NCI-H1694 treated with DMSO at 0.1 percent for 48 hours (cell line): ENCODE results near the gene UCKL1.
"Not testable (repeated sequence)": the region's sequence is repeated elsewhere in the genome, so short reads cannot be mapped to it uniquely, and the experiment has no call there.

Experiments used
- DNase-seq: peaks from one replicate; lab custom pipeline; 2025; lab: John Stamatoyannopoulos, UW

UCKL1 gene

DNA sequence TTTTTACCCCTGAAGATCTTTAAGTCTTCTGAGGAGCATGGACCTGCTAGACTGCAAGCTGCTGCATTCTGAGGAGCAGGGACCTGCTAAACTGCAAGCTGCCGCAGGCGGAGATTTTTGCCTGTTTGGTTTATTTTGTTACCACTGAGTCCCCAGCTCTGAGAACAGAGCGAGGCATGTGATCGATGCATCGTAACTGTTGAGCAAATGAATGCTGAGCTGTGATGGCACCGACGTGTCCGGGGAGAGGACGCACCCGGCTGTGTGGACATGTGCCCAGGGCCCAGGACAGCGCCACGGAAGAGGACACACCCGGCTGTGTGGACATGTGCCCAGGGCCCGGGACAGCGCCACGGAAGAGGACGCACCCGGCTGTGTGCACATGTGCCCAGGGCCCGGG, 37.1 kb downstream of the UCKL1 start:
- DNase-seq, result no peak

DNA sequence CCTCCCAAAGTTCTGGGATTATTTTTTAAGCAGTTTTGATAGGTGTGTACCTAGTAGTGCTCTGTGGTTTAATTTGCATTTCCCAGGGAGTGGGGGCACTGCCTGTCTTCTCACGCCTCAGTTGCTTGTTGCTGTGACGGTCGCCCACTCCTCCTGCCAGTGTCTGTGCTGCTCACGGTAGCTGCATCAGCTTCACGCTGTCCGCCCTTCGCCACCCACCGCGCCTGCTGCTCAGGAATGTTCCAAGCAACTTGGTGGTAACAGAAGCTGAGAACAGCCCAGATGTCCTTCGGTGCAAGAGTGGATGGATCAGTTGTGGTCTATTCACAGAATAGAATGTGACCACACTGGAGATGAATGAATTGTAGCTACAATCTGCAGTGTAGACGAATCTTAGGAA, 38.4 kb downstream of the UCKL1 start:
- DNase-seq, result no peak

DNA sequence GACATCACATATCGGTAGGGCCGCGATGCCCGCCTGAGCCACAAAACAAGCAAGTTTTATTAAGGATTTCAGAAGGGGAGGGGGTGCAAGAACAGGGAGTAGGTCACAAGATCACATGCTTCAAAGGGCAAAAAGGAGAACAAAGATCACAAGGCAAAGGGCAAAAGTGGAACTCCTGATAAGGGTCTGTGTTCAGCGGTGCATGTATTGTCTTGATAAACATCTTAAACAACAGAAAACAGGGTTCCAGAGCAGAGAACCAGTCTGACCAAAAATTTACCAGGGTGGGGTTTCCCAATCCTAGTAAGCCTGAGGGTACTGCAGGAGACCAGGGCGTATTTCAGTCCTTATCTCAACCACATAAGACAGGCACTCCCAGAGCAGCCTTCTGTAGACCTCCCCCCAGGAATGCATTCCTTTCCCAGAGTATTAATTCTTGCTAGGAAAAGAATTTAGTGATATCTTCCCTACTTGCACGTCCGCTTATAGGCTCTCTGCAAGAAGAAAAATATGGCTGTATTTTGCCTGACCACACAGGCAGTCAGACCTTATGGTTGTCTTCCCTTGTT, 39.8 kb downstream of the UCKL1 start:
- not testable (repeated sequence) for DNase-seq

DNA sequence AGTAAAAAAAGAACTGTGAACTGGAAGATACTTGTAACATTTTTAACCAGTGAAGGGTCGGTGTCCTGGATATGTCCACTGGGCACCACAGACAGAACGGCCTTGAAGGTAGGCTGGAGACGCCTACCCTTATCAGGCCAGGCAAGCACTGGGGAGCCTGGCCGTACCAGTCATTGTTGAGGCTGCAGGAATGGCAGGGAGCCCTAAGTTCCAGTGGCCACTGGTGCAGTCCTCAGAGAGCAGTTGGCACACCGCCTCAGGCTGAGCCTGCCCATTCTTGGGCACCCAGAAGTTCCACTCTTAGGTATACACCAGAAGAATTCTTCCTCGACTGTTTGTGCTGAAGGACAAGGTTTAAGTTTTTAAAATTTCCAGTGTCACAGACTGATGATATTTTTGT, 40.7 kb downstream of the UCKL1 start:
- no peak for DNase-seq

DNA sequence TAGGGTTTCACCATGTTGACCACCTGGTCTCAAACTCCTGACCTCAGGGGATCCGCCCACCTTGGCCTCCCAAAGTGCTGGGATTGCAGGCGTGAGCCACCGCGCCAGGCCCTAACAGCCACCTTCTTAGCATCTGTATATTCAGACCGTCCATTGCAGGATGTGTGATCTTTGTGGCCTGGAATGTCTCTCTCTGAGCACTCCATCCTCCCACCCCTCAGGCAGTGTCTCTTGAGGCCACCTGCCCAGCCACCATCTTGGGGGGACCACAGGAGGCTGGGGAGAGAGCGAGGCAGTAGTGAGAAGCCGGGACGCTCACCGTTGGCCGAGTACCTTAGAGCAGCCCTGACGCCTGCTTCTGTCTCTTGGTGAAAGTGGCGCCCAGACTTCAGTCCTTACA, 42.4 kb downstream of the UCKL1 start:
- DNase-seq, result no peak

DNA sequence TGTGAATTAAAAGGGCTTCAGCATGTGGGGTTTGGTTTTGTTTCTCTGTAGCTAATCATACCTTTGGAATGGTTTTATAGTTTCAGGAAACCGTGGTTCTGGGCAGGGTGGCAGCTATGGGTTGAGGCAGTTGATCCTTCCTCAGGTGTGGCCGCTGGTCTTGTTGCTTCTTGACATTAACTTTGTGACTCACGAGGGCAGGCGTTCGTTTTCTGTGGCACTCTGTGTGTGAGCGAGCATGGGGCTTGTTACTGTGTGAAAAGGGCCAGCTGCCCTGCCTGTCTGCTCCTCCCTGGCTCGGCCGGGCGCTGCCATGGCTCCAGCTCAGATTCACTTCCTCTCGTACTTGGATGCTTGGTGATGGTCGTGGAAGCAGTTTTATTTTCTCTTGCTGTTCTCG, 45.0 kb downstream of the UCKL1 start:
- no peak for DNase-seq

DNA sequence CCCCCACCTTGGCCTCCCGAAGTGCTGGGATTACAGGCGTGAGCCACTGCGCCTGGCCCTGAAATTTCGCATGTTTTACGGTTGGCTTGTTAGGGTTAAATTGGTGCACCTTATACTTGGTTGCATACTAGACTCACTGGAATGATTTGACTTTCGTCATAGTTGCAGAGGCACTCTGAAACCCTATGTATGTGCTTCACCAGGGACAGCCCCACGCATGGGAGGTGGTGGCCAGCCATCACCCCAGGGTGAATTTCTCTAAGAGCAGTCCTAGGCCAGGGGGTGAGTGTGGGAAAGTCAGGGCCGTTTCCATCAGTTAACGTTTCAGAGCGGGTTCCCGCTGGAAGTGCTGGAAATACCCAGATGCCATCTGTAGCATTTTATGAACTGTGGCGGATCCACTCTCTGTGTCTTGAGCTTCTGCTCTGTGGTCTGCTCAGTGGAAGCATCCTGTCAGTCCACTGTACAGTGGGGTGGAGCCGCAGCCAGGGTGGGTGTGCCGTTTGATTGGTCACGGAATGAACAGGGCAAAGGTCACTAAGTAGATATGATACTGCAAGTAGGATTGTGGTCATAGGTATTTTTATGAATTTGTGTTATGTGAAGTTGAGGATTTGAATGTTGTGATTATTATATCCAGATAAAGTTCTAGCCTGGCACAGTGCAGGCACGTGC, 48.1 kb downstream of the UCKL1 start:
- DNase-seq, result no peak

DNA sequence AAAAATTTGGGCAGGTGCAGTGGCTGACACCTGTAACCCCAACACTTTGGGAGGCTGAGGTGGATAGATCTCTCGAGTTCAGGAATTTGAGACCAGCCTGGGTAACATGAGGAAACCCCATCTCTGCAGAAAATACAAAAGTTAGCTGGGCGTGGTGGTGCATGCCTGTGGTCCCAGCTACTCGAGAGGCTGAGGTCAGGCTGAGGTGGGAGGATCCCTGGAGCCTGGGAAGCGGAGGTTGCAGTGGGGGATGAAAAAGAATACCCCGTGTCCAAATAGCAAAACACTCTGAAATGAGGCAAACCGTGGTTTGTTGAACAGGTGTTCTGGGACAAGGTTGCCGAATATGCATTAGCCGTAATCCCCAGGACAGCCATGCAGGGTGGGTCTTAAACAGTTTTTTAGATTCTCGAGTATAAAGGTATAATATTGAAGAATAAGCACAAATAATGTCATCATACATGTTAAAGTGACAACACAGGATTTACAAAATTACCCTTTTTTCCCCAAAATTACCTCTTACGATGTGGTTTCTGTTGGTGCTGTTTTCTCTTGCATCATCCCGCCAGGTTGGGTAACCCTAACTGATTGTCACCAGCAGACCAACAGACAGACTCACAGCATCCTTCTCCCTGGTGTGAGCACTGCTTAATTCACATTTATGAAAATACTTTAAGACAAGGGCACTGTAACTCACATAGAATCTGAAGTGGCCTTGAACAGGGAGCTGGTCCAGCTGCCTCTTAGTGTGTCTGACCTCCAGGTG, 52.2 kb downstream of the UCKL1 start:
- DNase-seq, result no peak

DNA sequence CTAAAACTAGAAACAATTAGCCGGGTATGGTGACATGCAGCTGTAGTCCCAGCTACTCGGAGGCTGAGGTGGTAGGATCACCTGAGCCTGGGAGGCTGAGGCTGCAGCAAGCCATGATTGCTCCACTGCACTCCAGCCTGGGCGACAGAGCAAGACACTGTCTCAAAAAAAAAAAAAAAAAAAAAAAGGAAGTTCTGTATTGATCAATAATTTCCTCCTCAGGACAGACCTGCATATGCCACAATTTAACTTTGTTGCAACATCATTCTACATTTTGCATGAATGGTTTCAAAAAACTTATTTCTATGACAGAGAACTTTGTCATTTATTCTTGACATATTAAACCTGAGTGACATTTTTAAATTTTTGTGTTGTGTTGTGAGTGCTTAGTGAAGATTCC, 55.8 kb downstream of the UCKL1 start:
- DNase-seq, result no peak

DNA sequence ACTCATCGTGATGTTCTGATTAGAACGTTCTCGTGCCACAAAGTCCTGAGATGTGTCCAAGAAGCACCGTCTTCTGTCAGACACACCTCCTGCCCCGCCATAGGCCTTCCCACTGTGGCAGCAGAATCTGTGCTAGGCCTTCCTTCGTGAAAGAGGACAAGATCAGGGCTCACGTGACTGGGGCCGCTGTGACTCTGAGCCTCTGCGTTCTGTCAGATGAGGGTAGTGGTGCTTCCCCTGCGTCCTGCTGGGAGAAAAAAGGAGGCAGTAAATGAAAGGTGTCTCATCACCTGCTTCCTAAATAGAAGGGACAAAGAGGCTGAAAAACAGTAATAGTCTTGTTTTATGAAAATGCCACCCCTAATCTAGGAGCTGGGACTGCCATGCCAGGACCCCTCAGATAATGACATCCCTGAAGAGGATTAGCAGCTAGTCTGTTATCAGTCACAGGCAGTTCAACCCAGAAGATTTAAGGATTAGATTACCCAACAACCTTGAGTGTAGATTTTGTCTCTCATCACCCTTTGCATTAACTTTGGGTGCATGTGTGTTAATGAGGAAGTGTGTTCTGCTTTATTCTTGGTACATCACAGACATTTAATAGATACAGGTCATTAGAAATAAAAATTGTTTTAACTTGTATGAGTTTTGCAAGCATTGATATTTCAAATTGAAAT, 57.2 kb downstream of the UCKL1 start:
- DNase-seq, result no peak

DNA sequence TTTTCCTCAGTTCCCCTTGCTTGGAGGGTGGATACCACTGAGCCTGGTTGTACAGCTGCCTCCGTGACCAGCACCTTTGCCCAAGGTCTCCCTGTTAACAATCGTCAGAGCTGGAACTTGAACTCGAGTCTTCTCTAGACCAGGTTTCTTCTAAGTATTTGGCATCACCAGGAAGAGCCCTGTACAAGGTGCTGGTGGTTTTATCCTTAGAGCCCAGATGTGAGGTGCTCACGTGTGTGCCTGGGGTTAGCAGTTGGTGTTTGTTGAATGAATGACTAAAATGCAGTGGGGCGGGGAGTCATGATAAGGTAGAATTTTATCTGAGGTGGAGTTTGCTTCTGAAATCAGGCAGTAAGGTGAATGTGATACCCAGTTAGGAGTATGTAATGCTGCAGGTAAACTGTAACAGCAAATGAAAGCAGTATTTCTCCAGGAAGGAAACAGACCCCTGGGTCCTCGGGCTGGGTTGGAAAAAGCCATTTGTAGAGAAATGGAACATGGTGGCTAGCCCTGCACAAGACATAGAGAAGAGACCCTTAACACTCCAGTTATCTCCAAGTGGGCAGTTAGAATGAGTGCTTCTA, 58.1 kb downstream of the UCKL1 start:
- no peak for DNase-seq

DNA sequence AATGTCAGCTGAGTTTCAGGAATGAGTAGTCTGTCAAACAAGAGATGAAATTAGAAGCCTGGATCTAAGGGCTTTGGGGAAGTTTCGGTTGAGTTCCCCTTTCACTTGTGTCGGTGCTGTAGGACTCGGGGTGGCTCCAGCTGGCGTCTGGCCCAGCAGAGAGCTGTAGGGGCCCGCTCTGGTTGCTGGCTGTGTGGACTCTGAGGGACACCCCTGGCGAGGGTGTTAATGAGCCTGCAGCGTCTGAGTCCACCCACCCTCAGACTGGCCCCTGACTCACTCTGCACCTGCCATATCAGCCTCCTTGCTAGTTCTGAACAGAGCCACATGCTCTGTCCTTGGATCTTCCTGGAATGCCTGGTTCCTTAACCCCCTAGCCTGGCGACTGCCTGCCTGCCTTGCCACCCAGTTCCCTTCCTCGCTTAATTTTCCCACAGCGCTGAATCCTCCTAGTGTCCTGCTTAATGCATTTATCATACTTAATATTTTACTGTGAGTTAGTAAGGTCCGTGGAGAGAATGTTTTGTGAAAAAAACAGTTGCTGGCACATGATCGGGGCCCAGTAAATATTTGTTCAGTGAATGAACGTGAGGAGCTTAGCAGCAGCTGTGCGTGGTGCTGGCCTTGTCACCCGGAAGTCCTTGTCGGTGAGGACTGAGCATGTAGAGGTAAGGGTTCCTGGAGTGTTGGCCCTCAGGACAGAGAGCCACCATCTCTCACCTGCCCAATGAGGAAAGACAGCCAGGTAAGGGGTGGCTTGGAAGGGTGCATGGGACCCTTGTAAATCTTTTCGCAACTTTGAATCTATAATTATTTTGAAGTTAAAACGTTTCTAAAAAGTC, 59.7 kb downstream of the UCKL1 start:
- no peak for DNase-seq

DNA sequence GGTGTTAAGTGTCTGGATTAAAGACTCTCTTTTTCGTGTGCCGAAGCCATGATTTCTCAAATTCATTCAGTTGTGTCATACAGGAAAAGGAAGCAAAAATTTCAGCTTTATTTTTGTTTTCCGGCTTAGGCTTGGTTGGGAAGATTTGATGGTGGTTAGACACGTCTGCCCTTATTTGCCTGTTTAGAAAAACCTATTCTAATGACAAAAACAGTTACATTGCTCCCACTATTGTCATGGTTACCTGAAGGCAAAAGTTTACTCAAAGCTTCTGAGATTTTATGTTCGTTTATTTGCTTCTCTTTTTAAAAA, 60.3 kb downstream of the UCKL1 start:
- no peak for DNase-seq

DNA sequence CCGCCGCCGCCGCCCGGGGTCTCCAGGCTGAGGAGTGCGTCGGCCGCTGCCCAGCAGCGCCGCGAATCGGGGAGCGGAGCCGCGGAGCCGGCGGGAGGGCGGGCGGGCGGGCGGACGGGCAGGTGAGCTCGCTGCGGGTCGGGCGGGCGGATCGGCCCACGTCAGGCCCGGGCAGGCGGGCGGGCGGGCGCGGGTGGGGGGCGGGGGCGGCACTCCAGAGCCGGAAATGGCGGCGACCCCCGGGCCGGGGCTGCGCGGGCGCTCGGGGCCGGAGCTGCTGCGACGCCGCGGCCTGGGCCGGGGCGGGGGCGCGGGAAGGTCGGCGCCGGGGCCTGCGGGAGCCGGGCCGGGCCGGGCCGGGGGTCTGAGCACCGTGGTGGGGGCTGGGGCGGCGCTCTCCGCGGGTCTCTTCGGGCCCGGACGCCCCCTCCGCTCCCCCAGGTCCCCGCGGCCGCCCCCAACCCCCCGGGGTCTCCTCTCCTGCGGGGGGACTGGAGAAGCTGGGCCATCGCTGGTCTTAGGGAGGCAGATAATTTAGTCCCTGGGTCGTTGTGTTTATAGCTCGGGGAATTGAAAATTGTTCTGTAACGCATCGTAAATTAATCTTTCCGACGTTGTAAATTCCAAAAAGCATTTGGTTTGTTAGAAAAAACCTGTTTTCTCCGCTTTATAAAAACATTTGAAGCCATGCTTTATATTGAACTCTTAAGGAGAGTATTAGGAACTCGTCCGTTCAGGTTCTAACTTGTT, 60.8 kb downstream of the UCKL1 start:
- no peak for DNase-seq

DNA sequence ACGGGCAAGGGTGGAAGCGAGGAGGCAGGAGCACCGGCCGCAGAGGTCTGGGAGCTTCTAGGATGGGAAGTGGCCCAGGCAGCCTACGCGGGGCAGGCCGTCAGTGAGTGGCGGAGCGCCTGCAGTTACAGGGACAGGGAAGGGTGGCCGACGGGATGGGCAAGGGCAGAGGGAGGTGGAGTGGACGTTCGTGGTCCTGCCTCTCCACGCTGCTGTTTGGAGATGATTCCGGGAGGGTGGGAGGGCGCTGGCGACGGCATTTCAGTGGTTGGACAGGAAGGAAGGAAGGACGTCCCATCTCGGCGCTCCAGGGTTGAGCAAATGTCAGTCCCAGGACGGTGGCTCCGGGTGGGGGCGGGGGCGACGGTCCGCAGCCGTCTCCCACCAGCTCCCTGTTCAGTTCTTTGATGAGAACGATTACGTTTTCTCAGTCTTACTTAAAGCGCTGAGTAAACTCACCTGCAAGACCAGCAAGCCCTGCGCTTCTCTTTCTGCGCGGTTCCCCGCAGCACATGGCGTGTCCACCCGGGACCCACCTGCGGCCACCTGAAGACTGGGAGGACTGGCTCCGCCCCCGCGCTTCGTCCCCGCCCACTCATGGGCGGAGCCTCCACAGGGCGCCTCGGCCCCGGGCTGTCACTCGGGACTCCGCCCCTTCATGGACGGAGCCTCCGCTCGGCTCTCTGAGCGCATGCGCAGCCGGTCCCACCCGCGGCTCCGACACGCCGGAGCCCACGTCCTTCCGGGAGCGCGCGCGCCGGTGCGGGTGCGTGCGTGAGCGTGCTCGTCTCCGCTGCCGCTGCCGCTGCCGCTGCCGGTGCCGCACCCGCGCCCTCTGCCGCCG, 61.6 kb downstream of the UCKL1 start, which contains the start of gene DNAJC5:
TSS of gene DNAJC5 (plus strand) at position 769 of the 844 bp plus-strand sequence. CDS start 33,220 bp downstream, outside the sequence.
- peak; percentile 53 for DNase-seq

DNA sequence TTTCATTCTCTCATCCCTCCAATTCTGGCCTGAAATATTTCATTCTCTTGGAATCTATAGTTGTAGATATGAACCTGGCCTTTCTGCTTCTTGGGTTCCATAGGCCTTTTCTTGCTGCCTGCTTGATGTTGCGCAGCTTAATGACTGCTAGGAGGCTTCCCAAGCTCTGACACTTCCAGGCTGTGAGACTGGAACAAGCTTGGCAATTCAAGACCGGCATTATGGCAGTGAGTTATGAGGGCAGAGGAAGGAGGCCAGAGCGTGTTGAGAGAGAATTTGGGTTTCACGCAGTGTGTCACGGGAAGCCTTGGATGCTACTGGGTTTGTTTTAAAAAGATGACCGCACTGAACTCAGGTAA, 62.2 kb downstream of the UCKL1 start:
- DNase-seq, result no peak

DNA sequence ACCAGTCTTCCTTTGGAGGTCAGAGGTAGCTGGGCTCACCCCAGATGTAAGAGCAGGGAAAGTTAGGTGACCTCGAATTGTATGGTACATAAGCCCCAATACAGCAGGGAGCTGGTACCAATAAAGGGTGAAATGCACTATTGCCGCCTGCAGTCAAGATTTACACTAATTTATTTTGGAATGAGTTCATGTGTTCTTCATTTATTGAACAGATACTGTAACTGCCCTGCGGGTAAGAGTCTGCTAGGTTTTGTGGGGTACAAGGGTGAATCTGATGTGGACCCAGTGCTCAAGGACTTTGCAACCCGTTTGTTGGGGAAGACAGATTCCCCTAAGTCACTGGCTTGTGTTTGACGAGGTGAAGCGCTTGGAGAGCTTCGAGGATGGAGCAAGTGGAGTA, 63.8 kb downstream of the UCKL1 start:
- DNase-seq, result no peak

DNA sequence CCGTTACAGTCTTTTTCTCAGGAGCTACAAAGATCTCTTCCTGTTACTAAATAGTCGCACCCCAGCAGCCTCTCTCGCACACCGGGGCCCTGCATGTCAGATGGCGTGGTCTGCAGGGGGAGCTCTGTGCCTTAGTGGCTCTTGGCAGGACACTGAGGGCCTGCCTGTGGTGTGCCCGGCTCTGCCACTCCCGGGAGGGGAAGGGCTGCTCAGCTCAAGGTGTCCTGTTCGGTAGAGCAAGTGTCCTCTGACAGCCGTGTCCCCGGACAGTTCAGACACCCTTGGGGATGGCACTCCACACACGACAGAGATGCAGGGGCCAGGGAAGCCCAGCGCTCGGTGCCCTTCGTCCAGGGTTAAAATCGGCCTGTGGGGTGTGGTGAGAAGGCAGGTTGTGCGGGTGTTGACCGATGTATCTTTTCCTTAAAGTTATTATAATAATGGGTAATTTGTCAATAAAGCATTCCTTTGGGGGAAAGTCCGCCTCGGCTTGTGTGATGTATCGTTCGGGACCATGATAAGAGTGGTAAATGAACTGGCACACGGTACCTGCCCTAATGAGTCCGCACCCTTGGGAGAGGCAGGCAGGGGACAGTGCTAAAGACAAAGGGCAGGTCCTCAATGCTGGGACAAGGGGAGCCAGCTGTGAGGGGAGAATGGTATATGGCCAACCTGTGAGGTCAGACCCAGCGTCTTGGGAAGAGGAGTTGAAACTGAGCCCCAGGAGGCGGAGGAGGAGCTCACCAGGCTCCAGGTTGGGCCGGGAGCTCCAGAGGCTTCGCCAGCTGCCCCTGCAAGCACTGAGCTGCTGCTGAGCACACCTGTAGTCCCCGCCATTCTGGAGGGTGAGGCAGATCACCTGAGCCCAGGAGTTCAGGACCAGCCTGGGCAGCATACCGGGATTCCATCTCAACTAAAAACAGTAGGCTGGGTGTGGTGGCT, 64.9 kb downstream of the UCKL1 start:
- no peak for DNase-seq

DNA sequence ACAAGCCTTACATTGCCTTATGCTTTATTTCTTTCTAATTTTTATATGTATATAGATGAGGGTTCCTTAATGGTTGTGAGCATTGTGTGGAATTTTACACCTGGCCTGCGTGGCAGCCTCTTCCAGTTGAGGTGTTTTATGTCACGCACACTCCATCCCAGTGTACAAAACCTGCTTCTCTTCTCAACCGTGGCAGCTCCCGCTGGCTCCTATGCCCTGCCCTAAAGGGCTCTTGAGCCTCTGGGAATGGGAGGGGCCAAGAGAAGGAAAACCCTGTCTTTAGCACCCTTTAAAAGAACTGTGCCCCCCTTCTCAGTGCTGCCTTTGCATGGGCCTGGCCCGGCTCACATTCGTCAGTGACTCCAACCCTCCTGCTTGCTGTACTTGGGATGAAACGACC, 65.6 kb downstream of the UCKL1 start:
- no peak for DNase-seq
